K562 (cell line): ENCODE results near the gene CFAP221.

ENCODE experiments used
- ELF1 ChIP-seq: fragments of 200-800 bp; sonication (Bioruptor generic); IDR thresholded peaks from 2 replicates; pipeline ENCODE4 v1.6.1; 2016; ENCODE audit warnings: missing genetic modification characterization, missing compliant biosample characterization
- ETS1 ChIP-seq: conservative IDR thresholded peaks from 2 replicates; pipeline ENCODE4 v1.6.1; 2011; ENCODE audit warnings: low read depth, mild to moderate bottlenecking, low read length; ENCODE audit not compliant: control insufficient read depth
- GATA2 ChIP-seq: sonication (generic); formaldehyde crosslinking; IDR thresholded peaks from 2 replicates; pipeline ENCODE4 v1.4.0; 2020; ENCODE audit warnings: mild to moderate bottlenecking, missing genetic modification reagents
- JUND ChIP-seq, 2 experiments: IDR thresholded peaks; 2 replicates in 1 of 2; 3 replicates in 1 of 2; pipeline ENCODE4 v1.6.1; 2011; ENCODE audit warnings: borderline replicate concordance in 2 of 2, low read depth in 2 of 2, low read length in 2 of 2, improper control_type of control experiment in 1 of 2, missing biosample characterization in 1 of 2, missing genetic modification characterization in 1 of 2, missing genetic modification reagents in 1 of 2
- POLR2A ChIP-seq: fragments of 450-650 bp; conservative IDR thresholded peaks from 2 replicates; pipeline ENCODE4 v1.6.1; 2016
- PURB ChIP-seq: sonication (generic); formaldehyde crosslinking; IDR thresholded peaks from 2 replicates; pipeline ENCODE4 v1.9.0; 2021; ENCODE audit warnings: low read depth, mild to moderate bottlenecking, missing genetic modification reagents
- ZNF124 ChIP-seq: sonication (generic); formaldehyde crosslinking; IDR thresholded peaks from 2 replicates; pipeline ENCODE4 v1.8.1; 2022; ENCODE audit warnings: missing genetic modification reagents
- ZNF785 ChIP-seq: fragments of 250-450 bp; sonication (Bioruptor Pico); IDR thresholded peaks from 2 replicates; pipeline ENCODE4 v1.4.0; 2020; ENCODE audit warnings: mild to moderate bottlenecking
- TF ChIP-seq, protein P1 (sequence below), 3 experiments: IDR thresholded peaks in 2 of 3; conservative IDR thresholded peaks in 1 of 3; 2 replicates each; pipeline ENCODE4 v1.5.1; 2011 to 2012; ENCODE audit warnings: low read length in 3 of 3, mild to moderate bottlenecking in 3 of 3, control low read depth in 2 of 3, improper control_type of control experiment in 1 of 3, inconsistent platforms in 1 of 3, low read depth in 1 of 3, mixed read lengths in 1 of 3, moderate library complexity in 1 of 3; ENCODE audit not compliant: insufficient read depth in 2 of 3

- TF ChIP-seq ZNF785 (CRISPR knock-in tag) (no peak), ZNF124 (CRISPR knock-in tag) (no peak), GATA2 (CRISPR knock-in tag) (no peak), ELF1 (tag) (no peak), PURB (CRISPR knock-in tag) (no peak), JUND (IDR thresholded peaks at IDR 0.05; ENCODE audit: borderline replicate concordance, low read depth, low read length) (no peak), JUND (tag; IDR thresholded peaks at IDR 0.05; ENCODE audit: borderline replicate concordance, low read depth, low read length) (no peak), POLR2A (no peak), ETS1 (no peak)
- TF ChIP-seq, protein P1, sequence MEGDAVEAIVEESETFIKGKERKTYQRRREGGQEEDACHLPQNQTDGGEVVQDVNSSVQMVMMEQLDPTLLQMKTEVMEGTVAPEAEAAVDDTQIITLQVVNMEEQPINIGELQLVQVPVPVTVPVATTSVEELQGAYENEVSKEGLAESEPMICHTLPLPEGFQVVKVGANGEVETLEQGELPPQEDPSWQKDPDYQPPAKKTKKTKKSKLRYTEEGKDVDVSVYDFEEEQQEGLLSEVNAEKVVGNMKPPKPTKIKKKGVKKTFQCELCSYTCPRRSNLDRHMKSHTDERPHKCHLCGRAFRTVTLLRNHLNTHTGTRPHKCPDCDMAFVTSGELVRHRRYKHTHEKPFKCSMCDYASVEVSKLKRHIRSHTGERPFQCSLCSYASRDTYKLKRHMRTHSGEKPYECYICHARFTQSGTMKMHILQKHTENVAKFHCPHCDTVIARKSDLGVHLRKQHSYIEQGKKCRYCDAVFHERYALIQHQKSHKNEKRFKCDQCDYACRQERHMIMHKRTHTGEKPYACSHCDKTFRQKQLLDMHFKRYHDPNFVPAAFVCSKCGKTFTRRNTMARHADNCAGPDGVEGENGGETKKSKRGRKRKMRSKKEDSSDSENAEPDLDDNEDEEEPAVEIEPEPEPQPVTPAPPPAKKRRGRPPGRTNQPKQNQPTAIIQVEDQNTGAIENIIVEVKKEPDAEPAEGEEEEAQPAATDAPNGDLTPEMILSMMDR (IDR thresholded peaks at IDR 0.05 in 2 of 3, conservative IDR thresholded peaks at IDR 0.05 in 1 of 3; ENCODE audit: insufficient read depth in 2 of 3, low read depth in 1 of 3, low read length in 3 of 3) = peak in 1 of 3 experiments; percentile 25; a peak in 2 of 6 replicates
Observed at GRCh38 chr2:119531292-119531691, 13.0 kb upstream of the CFAP221 start.
